ENCODE results near the gene BICC1. TPM values are rescaled to one million over a fixed set of nuclear protein-coding genes. Genes with fewer than 3 reads are reported as not detected.

The BICC1 gene
- polyA plus RNA-seq (2013, experiment 1 of 2; ENCODE audit: insufficient read length) = 35.1 TPM
- polyA plus RNA-seq (2013, experiment 2 of 2; ENCODE audit: insufficient read length) = 34.3 TPM

DNA sequence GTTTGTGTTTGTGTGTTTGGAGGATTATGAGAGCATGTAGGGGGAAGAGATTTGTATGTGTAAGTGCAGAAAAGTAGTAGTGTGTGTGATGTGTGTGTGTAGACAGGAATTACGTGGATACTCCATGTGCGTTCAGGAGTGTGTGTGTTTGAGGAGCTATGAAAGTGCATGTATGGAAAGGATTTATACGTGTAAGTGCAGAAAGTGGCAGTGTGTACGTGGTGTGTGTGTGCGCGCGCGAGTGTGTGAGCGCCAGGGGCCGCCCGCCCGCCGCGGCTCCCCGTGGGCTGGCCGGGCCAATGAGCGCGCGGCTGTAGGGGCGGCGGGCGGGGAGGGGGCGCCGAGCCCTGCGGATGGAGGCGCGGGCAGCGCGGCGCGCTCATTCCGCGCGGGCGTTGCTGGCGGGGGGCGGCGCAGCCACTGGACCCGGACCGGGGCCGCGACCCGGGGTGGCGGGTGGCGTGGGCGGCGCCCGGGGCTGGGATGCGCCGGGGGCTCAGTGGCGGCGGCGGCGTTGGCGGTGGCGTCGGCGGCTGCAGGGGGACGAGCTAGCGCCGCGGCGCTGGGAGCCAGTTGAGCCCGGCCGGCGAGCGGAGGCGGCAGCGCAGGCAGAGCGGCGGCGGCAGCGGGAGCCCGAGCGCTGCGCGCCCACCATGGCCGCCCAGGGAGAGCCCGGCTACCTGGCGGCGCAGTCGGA is at the start of gene BICC1:
Gene BICC1, plus strand, starts transcription at position 382 of the 697 bp plus-strand sequence. Its CDS starts 272 bp downstream, at position 654.
- DNase-seq = peak; percentile 72

DNA sequence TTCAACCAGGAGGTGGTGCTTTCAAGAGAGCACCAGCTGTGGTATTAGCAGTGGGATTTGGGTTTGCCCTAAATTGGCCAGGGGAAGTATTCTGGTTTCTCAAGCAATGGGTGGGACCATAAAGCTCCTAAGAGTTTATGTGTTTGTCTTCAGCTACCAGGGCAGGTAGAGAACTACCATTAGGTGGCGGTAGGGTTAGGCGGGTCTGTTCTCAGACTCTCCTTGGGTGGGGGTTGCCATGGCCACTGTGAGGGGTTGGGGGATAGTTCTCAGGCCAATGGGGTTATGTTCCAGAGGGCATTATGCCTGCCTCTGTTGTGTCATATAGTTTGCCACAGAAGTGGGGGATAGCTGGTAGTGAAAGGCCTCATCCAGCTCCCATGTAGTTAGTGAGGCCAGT is 47.7 kb upstream of the BICC1 start:
- DNase-seq = no peak

DNA sequence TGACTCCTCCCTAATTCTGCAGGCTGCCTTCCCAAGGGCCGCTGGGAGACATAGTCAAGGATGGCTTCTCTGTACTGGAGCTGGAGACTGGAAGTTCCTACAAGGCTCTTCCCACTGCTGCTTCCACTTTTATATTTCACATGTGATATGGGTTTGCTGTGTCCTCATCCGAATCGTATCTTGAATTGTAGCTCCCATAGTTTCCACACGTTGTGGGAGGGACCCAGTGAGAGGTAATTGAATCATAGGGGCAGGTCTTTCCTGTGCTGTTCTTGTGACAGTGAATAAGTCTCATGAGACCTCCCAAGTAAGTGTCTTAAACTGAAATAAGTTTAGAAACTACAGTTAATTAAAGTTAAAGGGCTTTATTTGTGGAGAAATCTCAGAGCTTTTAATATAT is 47.0 kb upstream of the BICC1 start:
- no peak for DNase-seq

DNA sequence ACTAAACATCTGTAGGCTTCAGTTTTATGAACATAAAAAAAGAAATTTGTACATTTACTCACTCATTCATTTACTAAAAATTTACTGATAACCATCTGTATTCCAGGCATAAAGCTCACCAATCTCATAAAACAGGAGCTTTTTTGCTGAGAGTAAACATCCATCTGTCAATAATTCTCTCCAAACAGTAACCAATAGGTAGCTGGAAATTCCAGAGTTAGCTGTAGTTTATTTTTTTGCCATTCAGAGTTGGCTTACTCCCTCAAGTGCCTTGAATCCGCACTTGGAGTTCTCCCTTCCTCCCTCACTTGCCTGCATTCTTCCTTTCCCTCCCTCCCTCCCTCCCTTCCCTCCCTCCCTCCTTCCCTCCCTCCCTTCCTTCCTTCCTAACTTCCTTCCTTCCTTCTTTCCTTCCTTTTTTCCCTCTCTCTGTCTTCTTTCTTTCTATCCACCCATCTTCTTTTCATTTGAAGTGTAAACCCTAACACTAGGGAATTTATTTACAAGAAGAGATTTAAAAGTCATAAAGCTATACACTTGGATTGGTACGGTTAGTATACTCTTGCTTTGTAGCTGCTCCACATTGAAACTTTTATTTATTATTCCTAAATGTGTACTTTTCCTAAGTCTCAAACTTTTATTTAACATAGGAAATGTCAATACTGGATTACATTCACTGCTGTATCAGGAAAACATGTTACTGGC is 44.6 kb upstream of the BICC1 start:
- DNase-seq = no peak

GRCh38 chr10:58473976-58474375 is 38.7 kb upstream of the BICC1 start:
- no peak for DNase-seq

GRCh38 chr10:58475322-58476277 is 37.1 kb upstream of the BICC1 start:
- DNase-seq = peak; percentile 83

DNA sequence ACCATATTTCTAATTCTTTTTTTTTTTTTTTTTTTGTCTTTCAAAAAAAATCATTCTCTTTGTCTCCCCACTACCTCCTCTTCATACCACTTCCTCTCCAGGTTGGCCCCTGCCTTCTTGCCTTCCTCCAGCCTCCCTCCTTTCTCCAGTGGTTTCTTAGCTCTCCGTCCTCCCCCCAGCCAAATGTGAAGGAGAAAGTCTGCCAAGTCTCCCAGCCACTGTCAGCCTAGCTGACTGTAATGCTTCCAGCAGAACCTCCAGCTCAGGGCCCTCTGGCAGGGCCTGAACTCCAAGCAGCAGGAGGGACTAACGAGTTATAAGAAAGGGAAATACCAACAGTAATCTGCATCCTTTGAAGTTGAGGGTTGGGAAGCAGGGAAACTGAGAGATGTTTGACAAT is 35.5 kb upstream of the BICC1 start:
- DNase-seq = peak; percentile 80

DNA sequence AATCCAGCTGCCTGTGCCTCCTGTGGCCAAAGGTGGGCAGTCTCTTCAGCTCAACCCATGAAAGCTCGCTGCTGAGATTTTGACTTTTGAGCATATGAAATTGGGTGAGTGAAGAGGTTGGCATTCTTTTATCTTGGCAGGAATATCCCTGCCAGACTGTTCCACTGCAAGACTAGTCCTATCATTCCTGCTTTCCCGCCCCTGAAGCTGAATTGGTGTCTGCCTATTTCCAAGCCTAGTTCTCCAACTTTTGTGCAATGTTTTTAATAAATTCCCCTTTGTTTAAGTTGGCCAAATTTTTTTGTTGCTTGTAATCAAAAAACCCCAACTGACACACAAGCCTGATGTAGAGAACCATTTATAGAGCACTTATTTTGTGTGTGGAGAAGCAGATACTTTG is 34.8 kb upstream of the BICC1 start:
- no peak for DNase-seq

- no peak for DNase-seq
These were observed 33.6 kb upstream of the BICC1 start for GRCh38 chr10:58479045-58479444.

- peak; percentile 55 for DNase-seq
These were observed 32.4 kb upstream of the BICC1 start for GRCh38 chr10:58480321-58480720.

- DNase-seq = no peak
These were observed 31.0 kb upstream of the BICC1 start for GRCh38 chr10:58481569-58482109.

DNA sequence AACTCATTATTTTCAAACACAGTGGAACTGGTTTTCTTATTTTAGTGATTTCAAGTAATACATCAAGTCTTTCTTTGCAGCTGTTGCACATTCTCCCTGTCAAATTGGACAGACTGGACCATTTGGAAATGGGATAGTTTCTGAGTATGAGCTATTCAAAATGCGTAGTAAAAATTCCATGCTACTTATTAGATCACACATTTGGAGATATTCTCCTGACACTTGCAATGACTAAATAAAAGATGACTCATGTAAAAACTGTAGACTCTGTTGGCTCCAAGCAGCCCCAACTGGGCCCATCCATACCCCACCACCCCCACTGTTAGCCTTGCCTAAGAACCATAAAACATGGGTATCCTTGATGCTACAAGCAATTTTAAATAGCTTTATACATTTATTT is 25.9 kb upstream of the BICC1 start:
- peak; percentile 56 for DNase-seq

GRCh38 chr10:58488921-58489320 is 23.8 kb upstream of the BICC1 start:
- DNase-seq = peak; percentile 64

DNA sequence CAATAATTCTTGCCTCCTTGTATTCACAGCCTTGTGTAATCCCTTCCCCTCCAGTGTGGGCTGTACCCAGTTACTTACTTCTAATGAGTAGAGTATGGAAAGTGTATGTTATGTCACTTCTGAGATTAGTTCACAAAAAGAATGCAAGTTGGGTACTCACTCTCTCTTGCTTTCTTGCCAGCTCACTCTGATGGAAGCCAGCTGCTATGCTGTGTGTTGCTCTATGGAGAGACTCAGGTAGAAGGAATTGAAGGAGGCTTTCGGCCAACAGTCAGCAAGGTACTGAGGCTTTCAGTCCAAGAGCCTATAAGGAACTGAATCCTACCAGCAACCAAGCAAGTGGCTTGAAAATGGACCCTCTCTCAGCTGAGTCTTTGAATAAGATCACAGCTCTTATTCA is 9.7 kb upstream of the BICC1 start:
- DNase-seq = peak; percentile 38

DNA sequence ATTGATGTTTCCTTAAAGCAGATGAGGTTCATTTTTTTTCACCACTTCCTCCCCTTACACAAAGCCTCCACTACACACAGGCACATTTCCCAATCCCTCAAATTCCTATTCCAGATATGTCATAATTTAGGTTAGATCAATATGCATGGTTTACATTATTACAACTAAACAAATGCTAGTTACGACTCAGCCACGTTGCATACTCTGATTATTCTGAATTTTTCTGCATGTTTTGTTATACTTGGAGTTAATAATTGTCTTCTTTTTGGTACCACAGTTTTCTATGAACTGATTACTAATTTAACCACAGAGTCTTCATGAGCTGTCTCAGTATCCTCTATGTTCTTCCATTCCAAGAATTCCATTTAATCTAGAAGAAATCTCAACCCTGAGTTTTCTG is 4.4 kb upstream of the BICC1 start:
- DNase-seq = peak; percentile 88

DNA sequence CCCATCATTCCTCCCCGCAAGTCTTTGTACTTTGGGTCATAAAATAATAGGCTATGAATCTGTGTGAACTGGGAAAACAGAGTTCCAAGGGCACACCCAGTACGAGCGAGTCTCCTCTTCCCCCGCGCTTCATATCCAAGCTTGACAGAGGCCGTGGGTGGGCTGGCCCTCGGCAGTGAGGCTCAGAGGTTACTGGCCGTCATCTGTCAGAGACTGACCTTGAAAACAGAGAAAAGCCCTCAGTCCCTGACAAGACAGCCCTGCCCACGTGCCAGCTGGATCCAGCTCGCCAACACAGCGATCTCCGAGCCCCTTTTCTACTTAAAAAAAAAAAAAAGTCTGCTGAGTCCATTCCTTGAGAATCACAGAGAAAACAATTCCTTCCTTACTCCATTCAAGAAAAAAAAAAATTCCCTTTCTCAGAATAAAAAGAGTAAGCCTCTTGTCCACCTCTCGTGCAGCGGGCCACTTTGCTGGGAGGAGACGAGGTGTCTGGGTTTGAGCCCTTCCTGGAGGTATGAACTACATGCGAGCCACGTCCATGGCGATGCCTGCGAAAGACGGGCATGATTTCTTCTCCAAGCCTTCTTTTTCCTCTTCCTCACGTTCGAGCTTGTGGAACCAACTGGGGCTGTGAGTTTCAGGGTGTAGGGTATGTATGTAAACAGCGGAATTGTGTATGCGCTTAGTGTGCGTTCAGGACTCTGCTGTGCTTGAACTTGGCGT is 744 bp upstream of the BICC1 start:
- peak; percentile 25 for DNase-seq

GRCh38 chr10:58513188-58514110 is 777 bp downstream of the BICC1 start:
- DNase-seq = peak; percentile 81

DNA sequence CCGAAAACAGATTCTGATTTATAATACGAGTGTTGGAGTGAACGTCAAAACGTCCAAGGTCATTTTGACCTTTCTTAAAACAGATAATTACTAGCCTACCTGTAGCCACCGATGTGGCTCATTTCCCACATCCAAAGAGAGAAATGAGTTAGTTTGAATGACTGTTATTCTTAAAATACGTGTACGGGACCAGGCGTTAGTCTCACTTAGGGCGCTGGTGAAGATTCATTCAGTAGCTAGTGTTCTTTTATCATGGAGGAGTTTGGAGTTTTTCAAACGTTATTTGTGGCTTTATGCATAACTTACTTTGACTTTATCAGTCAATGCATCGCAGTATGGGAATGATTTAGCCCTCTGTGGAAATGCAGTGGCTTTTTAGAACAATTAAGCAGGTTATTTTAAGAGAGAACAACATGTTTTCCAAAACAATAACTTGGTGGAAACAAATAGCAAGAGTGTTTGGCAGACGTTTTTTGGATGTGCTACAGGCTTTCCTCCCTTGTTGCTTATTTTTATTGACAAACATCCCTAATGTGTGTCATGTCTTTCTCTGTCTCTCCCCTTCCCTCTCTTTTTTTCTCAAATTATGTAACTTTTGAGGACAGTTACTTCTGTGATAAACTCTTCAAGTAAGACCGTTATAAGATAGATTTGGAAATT is 1.6 kb downstream of the BICC1 start:
- DNase-seq = no peak

DNA sequence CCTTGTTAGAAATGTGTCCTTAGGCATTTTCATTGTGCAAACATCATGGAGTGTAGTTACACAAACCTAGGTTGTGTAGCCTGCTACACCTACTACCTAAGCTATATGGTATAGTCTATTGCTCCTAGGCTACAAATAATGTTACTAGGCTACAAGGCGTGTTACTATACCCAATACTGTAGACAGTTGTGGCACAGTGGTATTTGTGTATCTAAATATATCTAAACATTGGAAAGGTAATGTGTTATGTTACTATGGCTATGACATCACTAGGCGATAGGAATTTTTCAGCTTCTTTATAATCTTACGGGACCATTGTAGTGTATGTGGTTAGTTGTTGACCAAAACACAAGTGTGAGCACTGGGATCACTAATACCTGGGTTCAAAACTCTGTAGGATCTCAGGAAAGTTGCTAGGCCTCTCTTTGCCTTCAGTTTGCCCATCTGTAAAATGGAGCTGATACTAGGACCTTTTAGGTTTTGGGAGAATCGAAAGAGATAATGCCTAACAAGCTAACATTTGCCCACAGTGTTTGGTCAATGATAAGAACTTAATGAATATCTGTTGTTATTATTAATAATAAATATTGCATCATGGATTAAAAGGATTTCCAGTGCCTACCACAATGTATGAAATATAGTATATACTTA is 2.7 kb downstream of the BICC1 start:
- DNase-seq = no peak

- DNase-seq = peak; percentile 25
These were observed 3.4 kb downstream of the BICC1 start for GRCh38 chr10:58516119-58516518.
